Upper lobe of left lung (tissue), 6 donors: ENCODE data around the gene LCA5L. TPM values are rescaled to one million over a fixed set of nuclear protein-coding genes. Genes with fewer than 3 reads are reported as not detected.

ENCODE experiments used
- ATAC-seq, 2 donors: fragments of 200-7000 bp; cut with Tn5 transposase; one replicate each; pipeline ENCODE4 v1.9.1; 2022; ENCODE audit warnings: mild to moderate bottlenecking in 2 of 2, moderate library complexity in 2 of 2; ENCODE audit not compliant: low FRiP score in 2 of 2
- DNase-seq, 2 donors: peaks; one replicate each; pipeline ENCODE4 v3.0.0-alpha.2; 2019 to 2020
- H3K27ac ChIP-seq, 4 donors: fragments of 200-600 bp; sonication (generic); one replicate each; pipeline ENCODE4 v1.5.1; 2016 to 2019
- H3K27me3 ChIP-seq, 4 donors: fragments of 200-600 bp; sonication (generic); one replicate each; pipeline ENCODE4 v1.5.1; 2017 to 2019
- H3K36me3 ChIP-seq, 4 donors: fragments of 200-600 bp; sonication (generic); one replicate each; pipeline ENCODE4 v1.5.1; 2016 to 2019
- H3K4me1 ChIP-seq, 4 donors: fragments of 200-600 bp; sonication (generic); one replicate each; pipeline ENCODE4 v1.5.1; 2018 to 2019
- H3K4me3 ChIP-seq, 4 donors: fragments of 200-600 bp; sonication (generic); one replicate each; pipeline ENCODE4 v1.5.1; 2017 to 2019; ENCODE audit warnings: mild to moderate bottlenecking in 2 of 4, moderate library complexity in 1 of 4
- H3K9me3 ChIP-seq, 4 donors: fragments of 200-600 bp; sonication (generic); one replicate each; pipeline ENCODE4 v1.5.1; 2018 to 2019
- EP300 ChIP-seq, 4 donors: sonication (generic); formaldehyde crosslinking; IDR thresholded peaks; one replicate each; pipeline ENCODE4 v1.5.1; 2017; ENCODE audit warnings: antibody characterized with exemption in 4 of 4, control low read depth in 2 of 4
- POLR2A ChIP-seq, 4 donors: fragments of 450-650 bp; IDR thresholded peaks; one replicate each; pipeline ENCODE4 v1.5.1; 2016 to 2017; ENCODE audit warnings: antibody characterized with exemption in 4 of 4, mild to moderate bottlenecking in 2 of 4
- POLR2AphosphoS5 ChIP-seq, 2 donors: sonication (generic); formaldehyde crosslinking; IDR thresholded peaks; one replicate each; pipeline ENCODE4 v1.5.1; 2017; ENCODE audit warnings: antibody characterized with exemption in 2 of 2
- WGBS, 2 donors: methylation state at CpG; one replicate each; pipeline ENCODE4 v1.1.5; 2017 to 2018; 5-methylcytosine and 5-hydroxymethylcytosine counted together
- total RNA-seq, 6 donors: library from RNA; depleted of rRNA in 4 of 6; stranded (reverse); fragments of >200 nt in 4 of 6; gene quantifications; one replicate each; pipeline versions ENCODE4 v1.1.0 to v1.2.1, GENCODE V29; 2016 to 2021
- TF ChIP-seq, protein P1 (sequence below), 6 experiments: fragments of 450-650 bp in 4 of 6; fragments of 200-600 bp in 2 of 6; sonication (generic) in 2 of 6; IDR thresholded peaks; one replicate each; pipeline ENCODE4 v1.5.1; 2016 to 2019; ENCODE audit warnings: antibody characterized with exemption in 6 of 6
- donor health status: DM: no; HTN: no; CAD: no; lungs with moderate emphysema.
- donor health status: DM: no; HTN: yes; CAD: no; lungs with severe emphysema.

Gene LCA5L
- total RNA-seq, 6 donors from 2014 or later = 1.9 to 16.6 (median 2.5) TPM; not detected in 1

DNA sequence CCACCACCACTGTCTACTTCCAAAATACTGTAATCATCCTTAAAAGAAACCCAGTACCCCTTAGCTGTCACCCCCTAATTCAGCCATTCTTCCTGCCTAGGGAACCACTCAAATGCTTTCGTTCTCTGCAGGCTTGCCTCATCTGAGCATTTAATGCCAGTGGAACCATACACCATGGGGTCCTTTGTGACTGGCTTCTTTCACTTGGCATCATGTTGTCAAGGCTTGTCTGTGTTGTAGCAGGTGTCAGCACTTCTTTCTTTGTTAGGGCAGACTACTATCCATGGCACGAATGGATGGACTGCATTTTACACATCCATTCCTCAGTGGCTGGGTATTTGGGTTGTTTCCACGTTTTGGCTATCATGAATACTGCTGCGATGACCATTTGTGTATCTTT lies 34.7 kb upstream of the LCA5L start:
- Histone ChIP-seq H3K4me3 (no peak overlapping the region), H3K36me3 (no peaks in the 10 kb centered on the region), H3K4me1 (no peaks in the 10 kb centered on the region), H3K9me3 (no peaks in the 10 kb centered on the region), H3K27ac (no peak overlapping the region), H3K27me3 (no peaks in the 10 kb centered on the region)
- ATAC-seq (no peak), DNase-seq (no peak)
- TF ChIP-seq POLR2AphosphoS5 (IDR thresholded peaks at IDR 0.05) = no peak
- TF ChIP-seq EP300 (IDR thresholded peaks at IDR 0.05) = no peak
- no peak for TF ChIP-seq POLR2A (IDR thresholded peaks at IDR 0.05)
- 91 to 94% methylated on average over 4 of the region's 4 CpGs for WGBS, 2 donors

DNA sequence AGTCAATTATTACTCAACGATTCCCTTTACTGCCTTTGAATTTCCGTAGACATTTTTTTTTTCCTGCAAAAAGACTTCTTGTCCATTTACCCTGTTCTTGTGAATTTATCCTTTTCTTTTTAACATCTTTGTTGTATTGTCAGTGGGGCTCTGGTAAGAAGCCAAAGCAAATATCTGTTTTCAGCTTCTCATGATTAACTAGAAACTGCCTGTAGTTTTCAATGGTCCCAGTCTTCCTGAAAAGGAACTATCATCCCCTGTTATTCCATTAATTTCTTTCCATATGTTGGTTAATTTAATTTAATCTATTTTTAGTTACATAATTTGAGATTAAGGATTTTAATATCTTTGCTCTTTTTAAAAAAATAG lies 34.2 kb upstream of the LCA5L start:
- DNase-seq (no peak), ATAC-seq (no peak)
- no peak for TF ChIP-seq EP300 (IDR thresholded peaks at IDR 0.05)
- no peaks in the 10 kb centered on the region for H3K27me3 ChIP-seq
- H3K4me3 ChIP-seq = no peak overlapping the region
- H3K27ac ChIP-seq = no peak overlapping the region
- no peaks in the 10 kb centered on the region for H3K36me3 ChIP-seq
- H3K4me1 ChIP-seq = no peaks in the 10 kb centered on the region
- H3K9me3 ChIP-seq = no peaks in the 10 kb centered on the region
- 34 to 61% methylated on average over 2 of the region's 2 CpGs for WGBS, 2 donors

DNA sequence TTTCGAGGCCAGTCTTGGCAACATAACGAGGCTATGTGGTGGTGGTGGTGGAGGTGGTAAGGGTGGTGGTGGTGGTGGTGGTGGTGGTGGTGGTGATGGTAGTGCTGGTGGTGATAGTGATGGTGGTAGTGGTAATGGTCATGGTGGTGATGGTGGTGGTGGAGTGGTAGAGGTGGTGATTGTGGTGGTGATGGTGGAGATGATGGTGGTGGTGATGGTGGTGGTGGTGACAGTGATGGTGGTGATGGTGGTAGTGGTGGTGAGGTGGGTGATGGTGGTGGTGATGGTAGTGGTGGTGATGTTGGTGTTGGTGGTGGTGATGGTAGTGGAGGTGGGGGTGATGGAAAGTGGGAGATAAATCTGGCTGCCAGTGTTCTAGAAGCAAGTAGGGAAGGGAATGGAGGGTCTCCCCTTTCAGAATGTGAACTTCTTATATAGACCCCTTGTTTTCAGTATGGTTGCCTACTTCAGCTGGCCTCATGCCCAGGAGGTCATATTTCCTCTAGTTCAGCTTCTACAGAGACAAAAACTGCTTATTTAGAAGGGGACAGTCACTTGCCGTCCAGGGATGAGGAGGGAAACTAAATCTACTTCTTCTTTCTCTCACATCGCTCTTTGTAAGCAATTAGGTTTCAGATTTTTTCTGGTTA lies 33.7 kb upstream of the LCA5L start:
- Histone ChIP-seq H3K4me1 (no peaks in the 10 kb centered on the region), H3K27ac (no peak overlapping the region), H3K4me3 (no peak overlapping the region), H3K27me3 (no peaks in the 10 kb centered on the region), H3K9me3 (no peaks in the 10 kb centered on the region), H3K36me3 (no peaks in the 10 kb centered on the region)
- no peak for DNase-seq
- 77 to 80% methylated on average over 4 of the region's 4 CpGs for WGBS, 2 donors
- TF ChIP-seq POLR2A (IDR thresholded peaks at IDR 0.05) (no peak), EP300 (IDR thresholded peaks at IDR 0.05) (no peak)
- TF ChIP-seq, protein P1, sequence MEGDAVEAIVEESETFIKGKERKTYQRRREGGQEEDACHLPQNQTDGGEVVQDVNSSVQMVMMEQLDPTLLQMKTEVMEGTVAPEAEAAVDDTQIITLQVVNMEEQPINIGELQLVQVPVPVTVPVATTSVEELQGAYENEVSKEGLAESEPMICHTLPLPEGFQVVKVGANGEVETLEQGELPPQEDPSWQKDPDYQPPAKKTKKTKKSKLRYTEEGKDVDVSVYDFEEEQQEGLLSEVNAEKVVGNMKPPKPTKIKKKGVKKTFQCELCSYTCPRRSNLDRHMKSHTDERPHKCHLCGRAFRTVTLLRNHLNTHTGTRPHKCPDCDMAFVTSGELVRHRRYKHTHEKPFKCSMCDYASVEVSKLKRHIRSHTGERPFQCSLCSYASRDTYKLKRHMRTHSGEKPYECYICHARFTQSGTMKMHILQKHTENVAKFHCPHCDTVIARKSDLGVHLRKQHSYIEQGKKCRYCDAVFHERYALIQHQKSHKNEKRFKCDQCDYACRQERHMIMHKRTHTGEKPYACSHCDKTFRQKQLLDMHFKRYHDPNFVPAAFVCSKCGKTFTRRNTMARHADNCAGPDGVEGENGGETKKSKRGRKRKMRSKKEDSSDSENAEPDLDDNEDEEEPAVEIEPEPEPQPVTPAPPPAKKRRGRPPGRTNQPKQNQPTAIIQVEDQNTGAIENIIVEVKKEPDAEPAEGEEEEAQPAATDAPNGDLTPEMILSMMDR (IDR thresholded peaks at IDR 0.05) = no peak
- no peak for ATAC-seq

DNA sequence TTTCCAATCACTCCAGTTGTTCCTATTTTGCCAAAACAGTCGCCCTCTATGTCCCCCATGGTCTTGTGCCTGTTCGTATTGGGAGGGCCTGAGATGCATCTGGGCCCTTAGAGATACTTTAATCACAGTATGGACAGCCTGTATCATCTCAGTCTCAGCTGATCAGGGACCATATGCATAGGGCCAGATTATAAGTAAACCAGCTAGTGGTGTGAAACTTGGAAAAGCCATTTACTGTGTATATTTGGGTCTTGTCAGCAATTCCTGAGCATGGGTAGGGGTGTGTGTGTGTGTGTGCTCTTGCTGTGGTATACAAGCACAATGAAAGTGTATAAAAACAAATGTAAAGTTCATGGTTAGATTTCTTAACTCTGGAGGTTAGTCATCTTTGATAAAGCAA lies 29.0 kb upstream of the LCA5L start:
- no peak for DNase-seq

DNA sequence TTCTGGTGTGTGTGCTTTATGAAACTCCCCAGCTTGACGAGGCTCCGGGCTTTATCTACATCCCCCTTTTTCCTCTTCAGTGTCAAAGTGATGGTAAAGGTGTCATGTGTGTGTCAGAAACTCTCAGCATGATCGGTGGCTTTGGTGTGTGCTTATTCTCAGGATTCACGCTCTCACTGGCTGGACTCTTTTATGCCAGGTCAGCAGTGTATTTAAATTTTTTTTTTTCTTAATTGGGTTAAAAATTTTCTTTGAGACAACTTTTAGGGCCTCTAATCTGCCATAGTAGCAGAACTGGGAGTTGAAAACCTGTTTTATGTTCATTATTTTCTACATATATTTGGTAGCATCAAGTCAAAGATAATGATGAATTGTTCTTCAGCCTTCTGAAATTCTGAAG lies 27.2 kb upstream of the LCA5L start:
- Histone ChIP-seq H3K27ac (no peak overlapping the region), H3K4me1 (no peaks in the 10 kb centered on the region), H3K9me3 (no peaks in the 10 kb centered on the region), H3K36me3 (no peaks in the 10 kb centered on the region), H3K27me3 (no peaks in the 10 kb centered on the region), H3K4me3 (no peak overlapping the region)
- ATAC-seq (no peak), DNase-seq (no peak)
- TF ChIP-seq POLR2AphosphoS5 (IDR thresholded peaks at IDR 0.05) = no peak
- no peak for TF ChIP-seq POLR2A (IDR thresholded peaks at IDR 0.05)
- TF ChIP-seq, protein P1 (IDR thresholded peaks at IDR 0.05) = no peak
- TF ChIP-seq EP300 (IDR thresholded peaks at IDR 0.05) = no peak
- WGBS, 2 donors = 77 to 80% methylated on average over 4 of the region's 4 CpGs

More for the DNA sequence above, 29.0 kb upstream of the LCA5L start:
- ATAC-seq = no peak
- TF ChIP-seq POLR2A (IDR thresholded peaks at IDR 0.05) (no peak), POLR2AphosphoS5 (IDR thresholded peaks at IDR 0.05) (no peak)
- Histone ChIP-seq H3K4me1 (no peaks in the 10 kb centered on the region), H3K4me3 (no peak overlapping the region), H3K27ac (no peak overlapping the region), H3K36me3 (no peaks in the 10 kb centered on the region), H3K27me3 (no peaks in the 10 kb centered on the region), H3K9me3 (no peaks in the 10 kb centered on the region)
- 81 to 85% methylated on average over 2 of the region's 2 CpGs for WGBS, 2 donors

DNA sequence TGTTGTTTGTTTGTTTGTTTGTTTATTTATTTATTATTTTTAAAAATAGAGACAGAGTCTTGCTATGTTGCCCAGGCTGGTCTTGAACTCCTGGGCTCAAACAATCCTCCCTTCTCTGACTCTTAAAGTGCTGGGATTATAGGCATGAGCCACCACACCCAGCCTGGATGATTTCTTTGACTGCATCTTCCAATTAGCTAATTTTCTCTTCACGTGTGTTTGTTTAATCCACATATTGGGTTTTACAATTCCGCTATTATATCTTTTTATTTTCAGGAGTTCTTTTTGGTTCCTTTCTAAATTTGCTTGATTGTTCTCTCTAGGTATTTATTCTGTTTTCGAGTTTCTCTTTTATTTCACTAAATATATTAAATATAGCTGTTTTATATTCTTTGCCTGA lies 26.0 kb upstream of the LCA5L start:
- H3K9me3 ChIP-seq = no peaks in the 10 kb centered on the region
- TF ChIP-seq POLR2A (IDR thresholded peaks at IDR 0.05) = no peak
- DNase-seq (no peak), ATAC-seq (no peak)
- H3K36me3 ChIP-seq = no peaks in the 10 kb centered on the region
- H3K4me3 ChIP-seq = no peak overlapping the region
- WGBS, 2 donors = 92 to 97% methylated on average over 3 of the region's 3 CpGs
- H3K27me3 ChIP-seq = no peaks in the 10 kb centered on the region
- no peak overlapping the region for H3K27ac ChIP-seq
- no peaks in the 10 kb centered on the region for H3K4me1 ChIP-seq

DNA sequence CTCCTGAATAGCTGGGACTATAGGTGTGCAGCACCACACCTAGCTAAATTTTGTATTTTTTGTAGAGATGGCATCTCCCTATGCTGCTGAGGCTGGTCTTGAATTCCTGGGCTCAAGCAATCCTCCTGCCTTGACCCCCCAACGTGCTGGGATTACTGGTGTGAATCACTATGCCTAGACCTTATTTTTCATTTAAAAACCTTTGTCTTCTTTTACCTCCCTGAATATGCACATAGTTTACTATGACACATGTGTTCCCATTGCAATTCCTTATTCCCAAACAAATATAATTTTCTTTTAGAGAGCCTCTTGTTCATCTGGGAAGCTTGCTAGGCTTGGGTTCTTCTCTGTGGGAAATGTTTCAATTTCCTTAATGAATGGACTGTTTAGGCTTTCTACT lies 23.0 kb upstream of the LCA5L start:
- no peak overlapping the region for H3K27ac ChIP-seq
- no peak for ATAC-seq
- no peaks in the 10 kb centered on the region for H3K27me3 ChIP-seq
- H3K36me3 ChIP-seq = no peaks in the 10 kb centered on the region
- H3K4me1 ChIP-seq = no peaks in the 10 kb centered on the region
- TF ChIP-seq EP300 (IDR thresholded peaks at IDR 0.05) = no peak
- no peak for TF ChIP-seq POLR2A (IDR thresholded peaks at IDR 0.05)
- TF ChIP-seq POLR2AphosphoS5 (IDR thresholded peaks at IDR 0.05) = no peak
- TF ChIP-seq, protein P1 (IDR thresholded peaks at IDR 0.05) = no peak
- no peak overlapping the region for H3K4me3 ChIP-seq
- DNase-seq = no peak
- 82 to 91% methylated on average over 1 of the region's 1 CpG for WGBS, 2 donors
- no peaks in the 10 kb centered on the region for H3K9me3 ChIP-seq
